BJ (cell line): Measurements from ENCODE around the gene KRTAP4-8. TPM values are rescaled to one million over a fixed set of nuclear protein-coding genes. Genes with fewer than 3 reads are reported as not detected.

ENCODE experiments used
- CTCF ChIA-PET: fragments of 350-600 bp; formaldehyde crosslinking; extraction: SDS; loops from one replicate; lab custom pipeline; 2021; ENCODE audit warnings: antibody characterized with exemption, inconsistent platforms; lab: Yijun Ruan, JAX
- POLR2A ChIA-PET: fragments of 300-600 bp; sonication (Branson Sonifier 250); formaldehyde crosslinking; extraction: SDS; loops from one replicate; lab custom pipeline; 2021; ENCODE audit warnings: antibody characterized with exemption; lab: Charles Lee
- DNase-seq: peaks from one replicate; pipeline ENCODE4 v3.0.0-alpha.2; 2011; ENCODE audit warnings: low read depth
- H3K27me3 ChIP-seq: 2 replicates; pipeline ENCODE4 v1.6.0; 2011; ENCODE audit warnings: low read length; ENCODE audit not compliant: control insufficient read depth, insufficient read depth
- H3K36me3 ChIP-seq: 2 replicates; pipeline ENCODE4 v1.5.1; 2011; ENCODE audit warnings: low read length; ENCODE audit not compliant: control insufficient read depth, insufficient read depth
- H3K4me3 ChIP-seq: 2 replicates; pipeline ENCODE4 v1.5.1; 2011; ENCODE audit warnings: low read depth, mild to moderate bottlenecking, control low read depth, low read length
- CTCF ChIP-seq: IDR thresholded peaks from 2 replicates; pipeline ENCODE4 v1.5.1; 2011; ENCODE audit warnings: low read depth, mild to moderate bottlenecking, control low read depth, inconsistent platforms, low read length, moderate library complexity; ENCODE audit not compliant: insufficient read depth
- polyA plus RNA-seq: library from polyadenylated mRNA; depleted of rRNA; stranded (reverse); fragments of >200 nt; gene quantifications from 2 replicates; pipeline ENCODE4 v1.2.3, GENCODE V29; 2011; rRNA removed

Gene KRTAP4-8
- polyA plus RNA-seq, 1 experiment: not detected

- Histone ChIP-seq H3K36me3 (no peaks in the 10 kb centered on the region; the same call in 1 of the 2 replicates), H3K27me3 (no peaks in the 10 kb centered on the region), H3K4me3 (no peak overlapping the region)
- no peak for DNase-seq
- POLR2A ChIA-PET: no interaction called here
- TF ChIP-seq CTCF: no peak
- CTCF ChIA-PET: no interaction called here
Observed at GRCh38 chr17:41054025-41054424, 43.9 kb downstream of the KRTAP4-8 start.

DNA sequence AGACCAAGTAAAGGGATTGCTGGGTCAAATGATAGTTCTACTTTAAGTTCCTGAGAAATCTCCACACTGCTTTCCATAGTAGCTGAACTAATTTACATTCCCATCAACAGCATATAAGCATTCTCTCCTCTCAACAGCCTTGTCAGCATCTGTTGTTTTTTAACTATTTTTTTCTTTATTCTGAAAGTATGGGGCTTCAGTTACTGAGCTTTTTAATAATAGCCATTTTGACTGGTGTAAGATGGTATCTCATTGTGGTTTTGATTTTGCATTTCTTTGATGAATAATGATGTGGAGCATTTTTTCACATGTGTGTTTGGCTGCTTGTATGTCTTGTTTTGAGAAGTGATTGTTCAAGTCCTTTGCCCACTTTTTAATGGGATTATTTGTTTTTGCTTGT is 45.4 kb downstream of the KRTAP4-8 start:
- no peaks in the 10 kb centered on the region for H3K27me3 ChIP-seq
- TF ChIP-seq CTCF: no peak
- DNase-seq: no peak
- no peaks in the 10 kb centered on the region for H3K36me3 ChIP-seq
- ChIA-PET CTCF (no interaction called here), POLR2A (no interaction called here)
- H3K4me3 ChIP-seq: no peak overlapping the region

DNA sequence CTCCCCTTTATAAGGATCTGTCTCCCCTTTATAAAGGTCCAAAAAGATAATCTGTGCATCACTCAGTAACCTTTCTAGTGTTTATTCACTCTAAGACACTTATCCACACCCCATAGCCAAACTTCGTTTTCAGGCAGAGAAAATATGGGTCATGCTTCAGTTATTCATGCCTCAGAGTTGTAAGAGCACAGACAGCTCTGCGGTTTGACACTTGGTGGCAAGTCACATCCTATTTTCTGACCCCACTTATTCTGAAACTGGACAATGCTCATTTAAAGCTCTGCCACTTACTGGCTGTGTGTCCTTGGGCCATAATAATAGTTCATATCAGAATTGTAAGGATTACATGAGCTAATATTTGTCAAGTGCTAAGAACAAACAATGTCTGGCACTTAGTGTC is 48.8 kb downstream of the KRTAP4-8 start:
- peak; percentile 85 for DNase-seq
- POLR2A ChIA-PET: interaction anchor here (0.5 to 1.0 kb wide), 4 partner anchors 10 to 304 kb away, joined by 3 to 4 read pairs (median 4); no protein-coding TSS in a partner anchor
- H3K27me3 ChIP-seq: no peaks in the 10 kb centered on the region
- H3K4me3 ChIP-seq: no peak overlapping the region
- CTCF ChIA-PET: interaction anchor here (0.9 to 1.6 kb wide), 4 partner anchors 31 to 500 kb away, joined by 3 to 5 read pairs (median 4); no protein-coding TSS in a partner anchor
- no peak for TF ChIP-seq CTCF
- no peaks in the 10 kb centered on the region for H3K36me3 ChIP-seq

- no peak overlapping the region for H3K4me3 ChIP-seq
- no peaks in the 10 kb centered on the region for H3K27me3 ChIP-seq
- TF ChIP-seq CTCF: no peak
- no peaks in the 10 kb centered on the region for H3K36me3 ChIP-seq
- peak; percentile 76 for DNase-seq
- POLR2A ChIA-PET: interaction anchor here (0.6 to 1.0 kb wide), 5 partner anchors 11 to 369 kb away, joined by 3 read pairs; partner anchors contain the start of gene KRTAP2-3
- CTCF ChIA-PET: interaction anchor here (0.6 to 1.8 kb wide), 8 partner anchors 9 to 500 kb away, joined by 3 to 6 read pairs (median 4); partner anchors contain the start of gene KRTAP2-4
Observed at GRCh38 chr17:41048441-41048840, 49.5 kb downstream of the KRTAP4-8 start.

Other genes starting within 250 kb of the KRTAP4-8 start
- not detected in 2 replicates for gene KRT12, start 230.9 kb downstream of the KRTAP4-8 start, polyA plus RNA-seq
- not detected in 2 replicates for gene KRT20, start 212.9 kb downstream of the KRTAP4-8 start, polyA plus RNA-seq
- 0.09 and 0.11 TPM in 2 replicates for gene KRT23, start 160.5 kb downstream of the KRTAP4-8 start, polyA plus RNA-seq
- not detected in 2 replicates for gene KRT39, start 131.2 kb downstream of the KRTAP4-8 start, polyA plus RNA-seq
- not detected in 2 replicates for gene KRT40, start 113.8 kb downstream of the KRTAP4-8 start, polyA plus RNA-seq
- not detected in 2 replicates for gene KRTAP3-3, start 104.0 kb downstream of the KRTAP4-8 start, polyA plus RNA-seq
- gene KRTAP3-2, start 98.2 kb downstream of the KRTAP4-8 start, polyA plus RNA-seq: not detected in 2 replicates
- gene KRTAP3-1, start 89.0 kb downstream of the KRTAP4-8 start, polyA plus RNA-seq: 0.16 TPM in 1 of 2 replicates, not detected in the other
- 62.3 and 65.1 TPM in 2 replicates for gene KRTAP1-5, start 70.9 kb downstream of the KRTAP4-8 start, polyA plus RNA-seq
- not detected in 2 replicates for gene KRTAP1-4, start 67.9 kb downstream of the KRTAP4-8 start, polyA plus RNA-seq
- not detected in 2 replicates for gene KRTAP1-3, start 63.3 kb downstream of the KRTAP4-8 start, polyA plus RNA-seq
- 0.32 TPM in 1 of 2 replicates, not detected in the other for gene KRTAP1-1, start 56.7 kb downstream of the KRTAP4-8 start, polyA plus RNA-seq
- not detected in 2 replicates for gene KRTAP2-1, start 50.8 kb downstream of the KRTAP4-8 start, polyA plus RNA-seq
- gene KRTAP2-2, start 42.9 kb downstream of the KRTAP4-8 start, polyA plus RNA-seq: 0.16 TPM in 1 of 2 replicates, not detected in the other
- gene KRTAP2-3, start 38.0 kb downstream of the KRTAP4-8 start, polyA plus RNA-seq: 1.3 and 1.4 TPM in 2 replicates
- not detected in 2 replicates for gene KRTAP2-4, start 32.3 kb downstream of the KRTAP4-8 start, polyA plus RNA-seq
- gene KRTAP4-7, start 14.0 kb downstream of the KRTAP4-8 start, polyA plus RNA-seq: not detected in 2 replicates
- gene KRTAP4-16, start 4.1 kb upstream of the KRTAP4-8 start, polyA plus RNA-seq: not detected in 2 replicates
- gene KRTAP4-9, start 7.2 kb upstream of the KRTAP4-8 start, polyA plus RNA-seq: not detected in 2 replicates
- not detected in 2 replicates for gene KRTAP4-11, start 20.2 kb upstream of the KRTAP4-8 start, polyA plus RNA-seq
- 0.11 TPM in 1 of 2 replicates, not detected in the other for gene KRTAP4-12, start 26.0 kb upstream of the KRTAP4-8 start, polyA plus RNA-seq
- gene KRTAP4-6, start 42.4 kb upstream of the KRTAP4-8 start, polyA plus RNA-seq: not detected in 2 replicates
- not detected in 2 replicates for gene KRTAP4-5, start 51.7 kb upstream of the KRTAP4-8 start, polyA plus RNA-seq
- gene KRTAP4-4, start 62.6 kb upstream of the KRTAP4-8 start, polyA plus RNA-seq: not detected in 2 replicates
- not detected in 2 replicates for gene KRTAP4-3, start 70.1 kb upstream of the KRTAP4-8 start, polyA plus RNA-seq
- not detected in 2 replicates for gene KRTAP4-2, start 80.1 kb upstream of the KRTAP4-8 start, polyA plus RNA-seq
- gene KRTAP4-1, start 86.8 kb upstream of the KRTAP4-8 start, polyA plus RNA-seq: 0.12 TPM in 1 of 2 replicates, not detected in the other
- gene KRTAP9-1, start 91.7 kb upstream of the KRTAP4-8 start, polyA plus RNA-seq: not detected in 2 replicates
- gene KRTAP9-2, start 128.5 kb upstream of the KRTAP4-8 start, polyA plus RNA-seq: not detected in 2 replicates
- not detected in 2 replicates for gene KRTAP9-3, start 134.3 kb upstream of the KRTAP4-8 start, polyA plus RNA-seq
- gene KRTAP9-8, start 139.9 kb upstream of the KRTAP4-8 start, polyA plus RNA-seq: not detected in 2 replicates
- gene KRTAP9-4, start 151.5 kb upstream of the KRTAP4-8 start, polyA plus RNA-seq: not detected in 2 replicates
- gene KRTAP9-9, start 157.2 kb upstream of the KRTAP4-8 start, polyA plus RNA-seq: not detected in 2 replicates
- gene KRTAP9-6, start 167.2 kb upstream of the KRTAP4-8 start, polyA plus RNA-seq: not detected in 2 replicates
- not detected in 2 replicates for gene KRTAP9-7, start 177.6 kb upstream of the KRTAP4-8 start, polyA plus RNA-seq
- not detected in 2 replicates for gene KRTAP29-1, start 204.7 kb upstream of the KRTAP4-8 start, polyA plus RNA-seq
- gene KRTAP16-1, start 211.2 kb upstream of the KRTAP4-8 start, polyA plus RNA-seq: not detected in 2 replicates
- not detected in 2 replicates for gene KRTAP17-1, start 217.6 kb upstream of the KRTAP4-8 start, polyA plus RNA-seq